ENCODE data around the gene CTSW.

- TF ChIP-seq POLR2A (IDR thresholded peaks at IDR 0.05) (no peak), POLR2AphosphoS5 (IDR thresholded peaks at IDR 0.05) (no peak), CTCF (IDR thresholded peaks at IDR 0.05 in 8 of 11, conservative IDR thresholded peaks at IDR 0.05 in 3 of 11) (no peak)
Measured at GRCh38 chr11:65907878-65908277, 28.2 kb downstream of the CTSW start.

Data from spleen (tissue), 7 donors.